DMS153 (cell line): ENCODE data around the gene CENPT.

Experiments
- DNase-seq: peaks from one replicate; lab custom pipeline; 2025; lab: John Stamatoyannopoulos, UW

The CENPT gene

GRCh38 chr16:67806428-67807147 lies 40.9 kb downstream of the CENPT start, which contains the start of the genes RANBP10 and TSNAXIP1:
TSS of gene RANBP10 (minus strand) at chr16:67806560. CDS start at chr16:67806536, 24 bp downstream.
TSS of gene TSNAXIP1 (plus strand) at chr16:67806889. CDS start at chr16:67807150, 261 bp downstream.
- peak; percentile 99 for DNase-seq

GRCh38 chr16:67805718-67806427 lies 41.6 kb downstream of the CENPT start:
- DNase-seq = no peak

GRCh38 chr16:67804853-67805542 lies 42.5 kb downstream of the CENPT start:
- no peak for DNase-seq

- no peak for DNase-seq
Measured at GRCh38 chr16:67803894-67804293, 43.6 kb downstream of the CENPT start.

GRCh38 chr16:67801883-67802282 lies 45.6 kb downstream of the CENPT start:
- DNase-seq = no peak

- DNase-seq = no peak
Measured at GRCh38 chr16:67801241-67801640, 46.3 kb downstream of the CENPT start.

GRCh38 chr16:67800338-67800926 lies 47.1 kb downstream of the CENPT start:
- DNase-seq = no peak

GRCh38 chr16:67796099-67796718 lies 51.3 kb downstream of the CENPT start:
- DNase-seq = no peak

GRCh38 chr16:67790071-67790470 lies 57.4 kb downstream of the CENPT start:
- DNase-seq = no peak

GRCh38 chr16:67786491-67786890 lies 61.0 kb downstream of the CENPT start:
- DNase-seq = no peak

GRCh38 chr16:67783353-67783725 lies 64.2 kb downstream of the CENPT start:
- no peak for DNase-seq

- DNase-seq = no peak
Measured at GRCh38 chr16:67782567-67783352, 64.7 kb downstream of the CENPT start.

GRCh38 chr16:67781565-67781921 lies 66.0 kb downstream of the CENPT start:
- no peak for DNase-seq

- DNase-seq = no peak
Measured at GRCh38 chr16:67780847-67781564, 66.5 kb downstream of the CENPT start.

GRCh38 chr16:67779256-67780014 lies 68.1 kb downstream of the CENPT start:
- no peak for DNase-seq
